ENCODE results near the gene KCNA2.

Gene KCNA2

DNA sequence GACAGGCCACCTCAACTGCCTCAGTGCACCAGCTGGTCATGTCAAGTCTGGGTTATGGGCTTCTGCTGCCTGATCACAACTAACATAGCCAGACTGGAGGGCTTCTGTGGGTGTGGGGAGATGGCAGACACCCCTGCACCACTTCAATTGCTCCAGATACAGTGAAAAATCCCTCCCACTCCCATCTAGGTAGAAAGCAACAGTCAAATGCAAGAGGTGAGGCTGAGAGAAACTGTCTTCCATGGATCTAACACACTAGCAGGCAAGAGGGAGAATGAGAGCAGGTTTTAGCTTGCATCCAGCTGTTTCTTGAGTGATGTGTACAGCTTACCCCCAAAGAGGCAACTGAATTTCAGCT, 10.8 kb downstream of the KCNA2 start:
- no peak overlapping the region for H3K4me3 ChIP-seq (ENCODE audit: low read depth, low read length)
- no peak for DNase-seq (ENCODE audit: low read depth)
- TF ChIP-seq, protein P1, sequence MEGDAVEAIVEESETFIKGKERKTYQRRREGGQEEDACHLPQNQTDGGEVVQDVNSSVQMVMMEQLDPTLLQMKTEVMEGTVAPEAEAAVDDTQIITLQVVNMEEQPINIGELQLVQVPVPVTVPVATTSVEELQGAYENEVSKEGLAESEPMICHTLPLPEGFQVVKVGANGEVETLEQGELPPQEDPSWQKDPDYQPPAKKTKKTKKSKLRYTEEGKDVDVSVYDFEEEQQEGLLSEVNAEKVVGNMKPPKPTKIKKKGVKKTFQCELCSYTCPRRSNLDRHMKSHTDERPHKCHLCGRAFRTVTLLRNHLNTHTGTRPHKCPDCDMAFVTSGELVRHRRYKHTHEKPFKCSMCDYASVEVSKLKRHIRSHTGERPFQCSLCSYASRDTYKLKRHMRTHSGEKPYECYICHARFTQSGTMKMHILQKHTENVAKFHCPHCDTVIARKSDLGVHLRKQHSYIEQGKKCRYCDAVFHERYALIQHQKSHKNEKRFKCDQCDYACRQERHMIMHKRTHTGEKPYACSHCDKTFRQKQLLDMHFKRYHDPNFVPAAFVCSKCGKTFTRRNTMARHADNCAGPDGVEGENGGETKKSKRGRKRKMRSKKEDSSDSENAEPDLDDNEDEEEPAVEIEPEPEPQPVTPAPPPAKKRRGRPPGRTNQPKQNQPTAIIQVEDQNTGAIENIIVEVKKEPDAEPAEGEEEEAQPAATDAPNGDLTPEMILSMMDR (conservative IDR thresholded peaks at IDR 0.05; ENCODE audit: low read depth, low read length), result no peak

DNA sequence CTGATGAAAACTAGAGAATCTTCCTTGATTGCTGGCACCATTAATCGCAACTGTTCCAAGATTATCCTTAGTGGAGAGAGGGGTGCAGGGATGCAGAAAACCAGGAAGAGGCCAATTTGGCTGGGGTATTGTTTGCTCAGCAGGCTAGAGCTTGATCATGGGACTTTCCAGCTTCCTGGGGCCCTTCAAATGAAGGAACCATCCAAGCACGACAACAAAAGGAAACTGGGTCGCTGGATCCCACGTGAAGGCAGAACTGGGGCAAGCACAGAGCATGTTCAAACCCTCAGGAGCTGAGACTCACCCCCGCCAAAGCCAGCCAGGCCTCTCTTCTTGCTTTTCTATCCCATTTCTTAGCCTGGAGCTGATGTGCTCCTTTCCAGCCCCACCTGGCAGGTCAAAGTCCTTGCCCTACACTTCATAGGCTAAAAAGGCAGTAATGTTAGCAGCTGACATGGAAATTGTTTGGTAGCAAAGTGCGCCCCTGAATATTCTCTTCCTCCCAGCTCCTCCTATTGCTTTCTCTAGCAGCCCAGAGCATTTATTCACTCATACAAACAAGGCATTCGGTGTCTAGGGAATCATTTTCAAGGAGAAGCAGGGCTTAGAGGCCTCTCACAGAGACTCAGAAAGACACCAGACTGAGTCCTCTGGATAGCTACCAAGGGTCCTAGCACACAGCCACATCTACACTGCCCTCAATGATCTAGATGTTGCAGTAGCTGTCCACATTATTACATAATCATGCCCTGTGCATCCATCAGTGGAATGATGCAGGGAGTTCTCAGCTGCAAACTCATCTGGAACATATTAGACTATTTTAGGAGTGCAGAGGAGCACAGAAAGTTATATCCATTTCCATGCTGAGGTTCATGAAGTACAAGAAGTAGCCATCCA, 11.5 kb downstream of the KCNA2 start:
- DNase-seq (ENCODE audit: low read depth), result no peak
- TF ChIP-seq, protein P1 (conservative IDR thresholded peaks at IDR 0.05; ENCODE audit: low read depth, low read length), result no peak
- H3K4me3 ChIP-seq (ENCODE audit: low read depth, low read length), result no peak overlapping the region

DNA sequence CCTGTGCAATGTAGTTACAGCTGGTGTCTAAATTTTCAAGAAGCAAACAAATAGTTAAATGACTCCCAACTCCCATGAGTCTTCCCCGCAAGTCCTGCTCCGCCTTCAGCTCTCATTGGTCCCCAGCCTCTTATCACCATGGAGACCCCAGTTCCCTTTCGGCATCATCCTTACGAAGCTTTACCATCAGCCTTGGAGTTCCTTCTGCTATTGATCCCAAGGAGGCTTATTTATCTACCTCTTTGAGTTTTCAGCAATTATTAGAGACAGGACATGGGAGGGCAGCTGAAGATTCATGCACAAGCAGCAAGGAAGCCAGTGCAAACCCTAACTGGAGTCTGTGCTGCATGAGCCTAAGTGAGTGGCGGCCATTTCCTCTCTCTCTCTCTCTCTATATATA, 12.3 kb downstream of the KCNA2 start:
- DNase-seq (ENCODE audit: low read depth), result no peak
- TF ChIP-seq, protein P1 (conservative IDR thresholded peaks at IDR 0.05; ENCODE audit: low read depth, low read length), result no peak
- H3K4me3 ChIP-seq (ENCODE audit: low read depth, low read length), result no peak overlapping the region

DNA sequence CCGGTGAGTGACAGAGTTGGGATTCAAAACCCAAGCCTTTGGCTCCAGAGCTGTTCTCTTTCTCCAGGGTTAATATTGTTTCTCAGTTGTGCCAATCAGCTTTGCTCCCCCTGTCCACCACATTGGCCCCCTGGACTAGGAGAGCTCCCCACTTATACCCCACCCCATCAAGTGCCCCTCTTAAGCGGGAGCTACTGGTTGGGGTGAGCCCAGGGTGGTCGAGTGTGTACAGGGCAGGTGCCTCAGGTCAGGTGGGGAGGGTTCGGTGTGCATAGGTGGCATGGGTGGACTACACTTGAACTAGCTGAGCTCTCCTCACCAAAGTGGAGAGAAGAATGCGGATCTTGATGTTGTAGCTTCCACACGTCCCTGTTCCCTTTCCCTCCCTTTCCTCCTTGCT, 14.2 kb downstream of the KCNA2 start:
- H3K4me3 ChIP-seq (ENCODE audit: low read depth, low read length), result no peak overlapping the region
- no peak for DNase-seq (ENCODE audit: low read depth)
- TF ChIP-seq, protein P1 (conservative IDR thresholded peaks at IDR 0.05; ENCODE audit: low read depth, low read length), result no peak

DNA sequence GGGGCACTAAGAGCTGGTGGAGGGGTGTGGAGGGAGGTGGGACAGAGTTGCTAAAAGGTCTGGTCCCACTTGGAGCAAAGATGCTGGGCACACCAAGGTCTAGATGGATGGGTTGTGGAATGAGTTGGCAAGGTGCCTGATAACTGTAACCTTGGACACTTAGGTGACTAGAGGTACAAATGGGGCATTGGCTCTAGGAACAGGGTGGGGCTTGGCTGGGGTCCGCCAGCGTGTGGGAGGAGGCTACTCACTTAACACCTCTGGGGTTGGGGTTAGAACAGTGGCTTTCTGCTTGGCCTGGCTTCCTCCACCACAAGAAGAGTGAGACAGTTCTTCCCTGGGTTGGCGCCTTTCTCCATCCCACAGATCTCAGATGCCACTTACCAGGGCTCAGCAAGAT, 17.2 kb downstream of the KCNA2 start:
- TF ChIP-seq, protein P1 (conservative IDR thresholded peaks at IDR 0.05; ENCODE audit: low read depth, low read length), result no peak
- H3K4me3 ChIP-seq (ENCODE audit: low read depth, low read length), result no peak overlapping the region
- no peak for DNase-seq (ENCODE audit: low read depth)

DNA sequence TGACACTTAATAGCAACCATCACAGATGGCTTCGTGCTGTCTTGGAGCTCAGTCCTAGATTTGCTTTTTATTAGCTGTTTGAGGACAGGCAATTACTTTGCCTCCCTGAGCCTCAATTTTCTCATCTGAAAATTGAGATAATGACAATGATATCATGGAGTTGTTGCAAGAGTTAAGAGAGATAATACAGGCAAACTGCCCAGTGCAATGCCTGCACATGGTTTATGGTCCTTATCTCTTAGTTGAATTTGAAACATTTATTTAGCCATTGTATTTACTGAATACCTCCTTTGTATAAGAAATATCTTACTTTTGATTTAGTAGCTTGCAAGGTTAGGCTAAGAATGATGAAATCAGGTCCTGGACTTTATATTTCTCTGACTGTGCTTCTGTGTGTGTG, 17.7 kb downstream of the KCNA2 start:
- DNase-seq (ENCODE audit: low read depth), result no peak
- TF ChIP-seq, protein P1 (conservative IDR thresholded peaks at IDR 0.05; ENCODE audit: low read depth, low read length), result no peak

DNA sequence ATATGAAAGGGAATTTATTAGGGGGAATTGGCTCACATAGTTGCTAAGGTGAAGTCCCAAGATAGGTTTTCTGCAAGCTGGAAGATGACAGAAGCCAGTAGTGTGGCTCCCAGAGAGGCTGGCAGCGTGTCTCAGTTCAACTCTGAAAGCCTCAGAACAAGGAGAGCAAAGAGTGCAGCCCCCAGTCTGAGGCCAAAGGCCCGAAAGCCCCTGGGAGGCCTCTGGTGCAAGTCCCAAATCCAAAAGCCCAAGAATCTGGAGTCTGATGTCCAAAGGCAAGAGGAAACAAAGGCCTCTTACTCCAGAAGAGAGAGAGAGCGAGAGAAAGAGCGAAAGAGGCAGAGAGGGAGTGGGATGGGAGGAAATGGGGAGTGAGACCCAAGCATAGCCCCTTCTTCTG, 18.3 kb downstream of the KCNA2 start:
- TF ChIP-seq, protein P1 (conservative IDR thresholded peaks at IDR 0.05; ENCODE audit: low read depth, low read length), result no peak
- no peak overlapping the region for H3K4me3 ChIP-seq (ENCODE audit: low read depth, low read length)
- DNase-seq (ENCODE audit: low read depth), result no peak

More for the DNA sequence above, 17.7 kb downstream of the KCNA2 start:
- no peak overlapping the region for H3K4me3 ChIP-seq (ENCODE audit: low read depth, low read length)

Measured in choroid plexus epithelial cell (primary cell).